NT2/D1 (cell line): ENCODE results near the gene MT1B.
A peak's percentile ranks its signal among the peaks of the same experiment; 100 is the strongest.

Experiments used
- DNase-seq: peaks from one replicate; pipeline ENCODE4 v3.0.0-alpha.2; 2011; ENCODE audit warnings: low read depth, low spot score
- H3K27me3 ChIP-seq: 2 replicates; pipeline ENCODE4 v1.6.0; 2011; ENCODE audit warnings: mild to moderate bottlenecking; ENCODE audit not compliant: insufficient read length, insufficient read depth
- H3K36me3 ChIP-seq: 2 replicates; pipeline ENCODE4 v1.6.1; 2011; ENCODE audit warnings: mild to moderate bottlenecking, low read length, mixed read lengths; ENCODE audit not compliant: insufficient read depth, insufficient read length
- H3K4me1 ChIP-seq: 2 replicates; pipeline ENCODE4 v1.5.1; 2011; ENCODE audit not compliant: insufficient read depth, insufficient read length
- H3K4me3 ChIP-seq: 2 replicates; pipeline ENCODE4 v1.5.1; 2011; ENCODE audit warnings: low read depth; ENCODE audit not compliant: insufficient read length
- H3K9ac ChIP-seq: 2 replicates; pipeline ENCODE4 v1.6.0; 2011; ENCODE audit warnings: low read depth; ENCODE audit not compliant: insufficient read length
- H3K9me3 ChIP-seq: 2 replicates; pipeline ENCODE4 v1.5.1; 2011; ENCODE audit warnings: mild to moderate bottlenecking, low read length; ENCODE audit not compliant: insufficient read depth
- SUZ12 ChIP-seq: IDR thresholded peaks from 2 replicates; pipeline ENCODE4 v1.6.1; 2011; ENCODE audit not compliant: insufficient read length, insufficient read depth; ENCODE audit errors: extremely low read depth
- YY1 ChIP-seq: IDR thresholded peaks from 2 replicates; pipeline ENCODE4 v1.6.1; 2011; ENCODE audit not compliant: insufficient read length, insufficient read depth
- ZNF274 ChIP-seq: IDR thresholded peaks from 2 replicates; pipeline ENCODE4 v1.6.1; 2011; ENCODE audit warnings: mild to moderate bottlenecking, low read depth, low read length

Gene MT1B

GRCh38 chr16:56635441-56635967 lies 16.2 kb upstream of the MT1B start:
- Histone ChIP-seq H3K4me3 (peak overlapping the region; percentile 29), H3K9me3 (no peaks in the 10 kb centered on the region), H3K36me3 (no peaks in the 10 kb centered on the region), H3K27me3 (peaks cover 100% of the 10 kb centered on the region), H3K4me1 (peaks cover 9% of the 10 kb centered on the region), H3K9ac (peak overlapping the region; percentile 45)
- DNase-seq = no peak
- no peak for TF ChIP-seq ZNF274
- TF ChIP-seq YY1 = no peak
- peak; percentile 93 for TF ChIP-seq SUZ12

GRCh38 chr16:56636616-56637413 lies 14.9 kb upstream of the MT1B start:
- no peak overlapping the region for H3K9ac ChIP-seq
- TF ChIP-seq ZNF274 (no peak), SUZ12 (no peak), YY1 (no peak)
- no peak for DNase-seq
- no peaks in the 10 kb centered on the region for H3K36me3 ChIP-seq
- H3K4me3 ChIP-seq = no peak overlapping the region
- H3K4me1 ChIP-seq = peaks cover 9% of the 10 kb centered on the region
- H3K9me3 ChIP-seq = no peaks in the 10 kb centered on the region
- H3K27me3 ChIP-seq = peaks cover 87% of the 10 kb centered on the region

GRCh38 chr16:56637814-56638750 lies 13.6 kb upstream of the MT1B start, which contains the start of gene MT1A:
TSS of gene MT1A (plus strand) at chr16:56638666. CDS start at chr16:56638739, 73 bp downstream.
- Histone ChIP-seq H3K36me3 (no peaks in the 10 kb centered on the region), H3K9ac (peak within 1 kb of the TSS; percentile 80), H3K27me3 (peaks cover 75% of the 10 kb centered on the region), H3K4me1 (peaks cover 7% of the 10 kb centered on the region), H3K4me3 (peak within 1 kb of the TSS; percentile 55), H3K9me3 (no peaks in the 10 kb centered on the region)
- DNase-seq = no peak
- TF ChIP-seq SUZ12 (peak; percentile 85), YY1 (no peak)

GRCh38 chr16:56639045-56639444 lies 12.6 kb upstream of the MT1B start:
- Histone ChIP-seq H3K4me1 (peaks cover 10% of the 10 kb centered on the region), H3K27me3 (peaks cover 65% of the 10 kb centered on the region), H3K4me3 (no peak overlapping the region), H3K9me3 (no peaks in the 10 kb centered on the region), H3K9ac (no peak overlapping the region), H3K36me3 (no peaks in the 10 kb centered on the region)
- no peak for DNase-seq
- no peak for TF ChIP-seq SUZ12
- no peak for TF ChIP-seq YY1

- peaks cover 57% of the 10 kb centered on the region for H3K27me3 ChIP-seq
- peaks cover 10% of the 10 kb centered on the region for H3K4me1 ChIP-seq
- no peak overlapping the region for H3K9ac ChIP-seq
- DNase-seq = no peak
- no peaks in the 10 kb centered on the region for H3K9me3 ChIP-seq
- TF ChIP-seq YY1 (no peak), SUZ12 (no peak), ZNF274 (no peak)
- H3K4me3 ChIP-seq = no peak overlapping the region
- no peaks in the 10 kb centered on the region for H3K36me3 ChIP-seq
These were observed 11.6 kb upstream of the MT1B start for GRCh38 chr16:56640076-56640475.

- H3K27me3 ChIP-seq = peaks cover 46% of the 10 kb centered on the region
- DNase-seq = no peak
These were observed 10.5 kb upstream of the MT1B start for GRCh38 chr16:56641166-56641565.

More at GRCh38 chr16:56641166-56641565, 10.5 kb upstream of the MT1B start:
- Histone ChIP-seq H3K36me3 (no peaks in the 10 kb centered on the region), H3K9me3 (no peaks in the 10 kb centered on the region), H3K4me3 (no peak overlapping the region), H3K4me1 (peaks cover 10% of the 10 kb centered on the region), H3K9ac (no peak overlapping the region)
- TF ChIP-seq YY1 (no peak), SUZ12 (no peak), ZNF274 (no peak)
